HepG2 (cell line): ENCODE measurements around the gene SRC. TPM values are rescaled to one million over a fixed set of nuclear protein-coding genes. Genes with fewer than 3 reads are reported as not detected.
A peak's percentile ranks its signal among the peaks of the same experiment; 100 is the strongest.

ENCODE experiments used
- ATAD3A ChIP-seq: sonication (generic); formaldehyde crosslinking; IDR thresholded peaks from 2 replicates; pipeline ENCODE4 v1.4.0; 2020; ENCODE audit warnings: missing genetic modification reagents
- HNF4A ChIP-seq: sonication (generic); formaldehyde crosslinking; IDR thresholded peaks from 2 replicates; pipeline ENCODE4 v1.4.0; 2020; ENCODE audit warnings: missing genetic modification reagents
- KLF12 ChIP-seq: sonication (generic); formaldehyde crosslinking; IDR thresholded peaks from 2 replicates; pipeline ENCODE4 v1.4.0; 2020; ENCODE audit warnings: missing genetic modification reagents, borderline replicate concordance
- MXD4 ChIP-seq: IDR thresholded peaks from 2 replicates; pipeline ENCODE4 v1.6.1; 2016; ENCODE audit warnings: mild to moderate bottlenecking, missing biosample characterization, missing genetic modification reagents
- RERE ChIP-seq: IDR thresholded peaks from 2 replicates; pipeline ENCODE4 v1.6.1; 2016; ENCODE audit warnings: low read depth, missing genetic modification reagents, missing compliant biosample characterization
- STAT6 ChIP-seq: sonication (generic); formaldehyde crosslinking; IDR thresholded peaks from 2 replicates; pipeline ENCODE4 v1.4.0; 2020; ENCODE audit warnings: missing genetic modification reagents, mild to moderate bottlenecking, borderline replicate concordance
- TCF12 ChIP-seq, 2 experiments: fragments of 450-650 bp in 1 of 2; sonication (generic) in 1 of 2; formaldehyde crosslinking in 1 of 2; IDR thresholded peaks; 2 replicates each; pipeline versions ENCODE4 v1.6.1 to v1.8.0; 2017 to 2022; ENCODE audit warnings: antibody characterized with exemption in 1 of 2, mild to moderate bottlenecking in 1 of 2, missing genetic modification reagents in 1 of 2, moderate library complexity in 1 of 2
- ZMYM3 ChIP-seq: sonication (generic); formaldehyde crosslinking; IDR thresholded peaks from 2 replicates; pipeline ENCODE4 v1.5.1; 2020; ENCODE audit warnings: mild to moderate bottlenecking, missing genetic modification reagents
- ZNF446 ChIP-seq: sonication (generic); formaldehyde crosslinking; IDR thresholded peaks from 2 replicates; pipeline ENCODE4 v1.5.0; 2020; ENCODE audit warnings: mild to moderate bottlenecking, missing genetic modification reagents
- ZNF646 ChIP-seq: sonication (generic); formaldehyde crosslinking; IDR thresholded peaks from 2 replicates; pipeline ENCODE4 v1.9.0; 2021; ENCODE audit warnings: mild to moderate bottlenecking, missing genetic modification reagents
- ZNF766 ChIP-seq: sonication (generic); formaldehyde crosslinking; IDR thresholded peaks from 2 replicates; pipeline ENCODE4 v1.5.0; 2020; ENCODE audit warnings: missing genetic modification reagents, borderline replicate concordance
- polyA plus RNA-seq, 8 experiments: library from polyadenylated mRNA; depleted of rRNA in 3 of 8; stranded (reverse) in 7 of 8; unstranded in 1 of 8; fragments of >200 nt; fragmentation: Illumina TruSeq in 4 of 8; extraction: Trizol in 4 of 8; gene quantifications; 2 replicates each; pipeline versions ENCODE4 v1.2.1 to v1.2.3, GENCODE V29; 2011 to 2016; ENCODE audit warnings: low read depth in 4 of 8, missing spikeins in 1 of 8, mixed read lengths in 1 of 8; ENCODE audit not compliant: insufficient read depth in 1 of 8
- total RNA-seq, 5 experiments: library from RNA; depleted of rRNA; stranded (reverse); fragments of >200 nt; fragmentation: Illumina TruSeq; extraction: Trizol; gene quantifications; 2 replicates each; pipeline ENCODE4 v1.2.3, GENCODE V29; 2016; ENCODE audit warnings: low read depth in 1 of 5

The SRC gene
- total and polyA plus RNA-seq, 2 of the 13 experiments (the other 11 are each of a cell fraction or from before 2014, with no cell fraction given), result 54.7 to 192 TPM

- TF ChIP-seq ZNF646 (CRISPR knock-in tag) (peak; percentile 26; the same call in 1 of the 2 replicates), ATAD3A (CRISPR knock-in tag) (peak; percentile 36; the same call in 1 of the 2 replicates), ZNF766 (CRISPR knock-in tag) (0 out of 2 replicates have a peak, but pooled peaks have one; percentile 46), ZNF446 (CRISPR knock-in tag) (peak; percentile 56; the same call in 1 of the 2 replicates), KLF12 (peak; percentile 76; the same call in 1 of the 2 replicates), STAT6 (peak; percentile 89; the same call in 1 of the 2 replicates), MXD4 (CRISPR knock-in tag) (peak; percentile 51; the same call in 1 of the 2 replicates), TCF12 (IDR thresholded peaks at IDR 0.05) (no peak), TCF12 (CRISPR knock-in tag; IDR thresholded peaks at IDR 0.05) (0 out of 2 replicates have a peak, but pooled peaks have one; percentile 58), ZMYM3 (CRISPR knock-in tag) (peak; percentile 99), HNF4A (CRISPR knock-in tag) (peak; percentile 95), RERE (peak; percentile 87)
These were observed 45.1 kb downstream of the SRC start (continued) for GRCh38 chr20:37390891-37391525.
